Measurements from ENCODE around the gene CDK19. TPM values are rescaled to one million over a fixed set of nuclear protein-coding genes. Genes with fewer than 3 reads are reported as not detected.

The CDK19 gene
- total RNA-seq, 1 experiment from 2014 or later: 11.7 TPM

DNA sequence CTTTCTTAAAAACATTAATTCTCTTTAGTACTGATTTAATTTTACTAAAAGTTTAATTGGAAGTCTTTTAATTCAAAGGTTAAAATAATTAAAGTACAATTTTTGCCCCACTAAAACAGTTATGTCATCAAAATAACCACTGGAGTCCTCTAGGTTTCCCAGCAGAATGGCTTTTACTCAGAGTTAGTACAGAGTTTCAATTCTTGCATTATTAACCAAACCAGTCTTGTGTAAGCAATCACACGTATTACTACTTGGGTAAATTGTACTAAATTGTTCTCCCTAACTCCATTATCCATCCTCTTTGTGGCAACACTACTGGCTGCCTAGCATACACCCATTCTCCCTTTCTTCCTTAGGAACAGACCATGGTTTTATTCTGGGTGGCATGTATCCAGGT, 36.9 kb downstream of the CDK19 start (continued):
- TF ChIP-seq E2F1 (CRISPR knock-in tag; IDR thresholded peaks at IDR 0.05) (no peak), NR2C2 (CRISPR knock-in tag; IDR thresholded peaks at IDR 0.05) (no peak), PREB (CRISPR knock-in tag; IDR thresholded peaks at IDR 0.05; ENCODE audit: borderline replicate concordance) (no peak), RELA (CRISPR knock-in tag; IDR thresholded peaks at IDR 0.05; ENCODE audit: borderline replicate concordance) (no peak), ZNF263 (CRISPR knock-in tag; IDR thresholded peaks at IDR 0.05; ENCODE audit: low read depth) (no peak)
- TF ChIP-seq, protein P1, sequence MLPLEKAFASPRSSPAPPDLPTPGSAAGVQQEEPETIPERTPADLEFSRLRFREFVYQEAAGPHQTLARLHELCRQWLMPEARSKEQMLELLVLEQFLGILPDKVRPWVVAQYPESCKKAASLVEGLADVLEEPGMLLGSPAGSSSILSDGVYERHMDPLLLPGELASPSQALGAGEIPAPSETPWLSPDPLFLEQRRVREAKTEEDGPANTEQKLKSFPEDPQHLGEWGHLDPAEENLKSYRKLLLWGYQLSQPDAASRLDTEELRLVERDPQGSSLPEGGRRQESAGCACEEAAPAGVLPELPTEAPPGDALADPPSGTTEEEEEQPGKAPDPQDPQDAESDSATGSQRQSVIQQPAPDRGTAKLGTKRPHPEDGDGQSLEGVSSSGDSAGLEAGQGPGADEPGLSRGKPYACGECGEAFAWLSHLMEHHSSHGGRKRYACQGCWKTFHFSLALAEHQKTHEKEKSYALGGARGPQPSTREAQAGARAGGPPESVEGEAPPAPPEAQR (CRISPR knock-in tag; IDR thresholded peaks at IDR 0.05): no peak

GRCh38 chr6:110777636-110778035, 37.6 kb downstream of the CDK19 start:
- Mint-ChIP-seq H3K27ac (no peak overlapping the region), H3K9me3 (peaks cover under 1% of the 10 kb centered on the region; the same call in 1 of the 2 replicates), H3K27me3 (ENCODE audit: low read depth) (no peaks in the 10 kb centered on the region), H3K4me1 (no peaks in the 10 kb centered on the region), H3K4me3 (no peak overlapping the region), H3K36me3 (peaks cover 2% of the 10 kb centered on the region)
- POLR2A ChIA-PET: no interaction called here
- CTCF ChIA-PET: no interaction called here
- no peak for DNase-seq (ENCODE audit: low spot score)
- TF ChIP-seq, protein P2, sequence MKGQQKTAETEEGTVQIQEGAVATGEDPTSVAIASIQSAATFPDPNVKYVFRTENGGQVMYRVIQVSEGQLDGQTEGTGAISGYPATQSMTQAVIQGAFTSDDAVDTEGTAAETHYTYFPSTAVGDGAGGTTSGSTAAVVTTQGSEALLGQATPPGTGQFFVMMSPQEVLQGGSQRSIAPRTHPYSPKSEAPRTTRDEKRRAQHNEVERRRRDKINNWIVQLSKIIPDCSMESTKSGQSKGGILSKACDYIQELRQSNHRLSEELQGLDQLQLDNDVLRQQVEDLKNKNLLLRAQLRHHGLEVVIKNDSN (CRISPR knock-in tag; IDR thresholded peaks at IDR 0.05): no peak
- TF ChIP-seq, protein P3, sequence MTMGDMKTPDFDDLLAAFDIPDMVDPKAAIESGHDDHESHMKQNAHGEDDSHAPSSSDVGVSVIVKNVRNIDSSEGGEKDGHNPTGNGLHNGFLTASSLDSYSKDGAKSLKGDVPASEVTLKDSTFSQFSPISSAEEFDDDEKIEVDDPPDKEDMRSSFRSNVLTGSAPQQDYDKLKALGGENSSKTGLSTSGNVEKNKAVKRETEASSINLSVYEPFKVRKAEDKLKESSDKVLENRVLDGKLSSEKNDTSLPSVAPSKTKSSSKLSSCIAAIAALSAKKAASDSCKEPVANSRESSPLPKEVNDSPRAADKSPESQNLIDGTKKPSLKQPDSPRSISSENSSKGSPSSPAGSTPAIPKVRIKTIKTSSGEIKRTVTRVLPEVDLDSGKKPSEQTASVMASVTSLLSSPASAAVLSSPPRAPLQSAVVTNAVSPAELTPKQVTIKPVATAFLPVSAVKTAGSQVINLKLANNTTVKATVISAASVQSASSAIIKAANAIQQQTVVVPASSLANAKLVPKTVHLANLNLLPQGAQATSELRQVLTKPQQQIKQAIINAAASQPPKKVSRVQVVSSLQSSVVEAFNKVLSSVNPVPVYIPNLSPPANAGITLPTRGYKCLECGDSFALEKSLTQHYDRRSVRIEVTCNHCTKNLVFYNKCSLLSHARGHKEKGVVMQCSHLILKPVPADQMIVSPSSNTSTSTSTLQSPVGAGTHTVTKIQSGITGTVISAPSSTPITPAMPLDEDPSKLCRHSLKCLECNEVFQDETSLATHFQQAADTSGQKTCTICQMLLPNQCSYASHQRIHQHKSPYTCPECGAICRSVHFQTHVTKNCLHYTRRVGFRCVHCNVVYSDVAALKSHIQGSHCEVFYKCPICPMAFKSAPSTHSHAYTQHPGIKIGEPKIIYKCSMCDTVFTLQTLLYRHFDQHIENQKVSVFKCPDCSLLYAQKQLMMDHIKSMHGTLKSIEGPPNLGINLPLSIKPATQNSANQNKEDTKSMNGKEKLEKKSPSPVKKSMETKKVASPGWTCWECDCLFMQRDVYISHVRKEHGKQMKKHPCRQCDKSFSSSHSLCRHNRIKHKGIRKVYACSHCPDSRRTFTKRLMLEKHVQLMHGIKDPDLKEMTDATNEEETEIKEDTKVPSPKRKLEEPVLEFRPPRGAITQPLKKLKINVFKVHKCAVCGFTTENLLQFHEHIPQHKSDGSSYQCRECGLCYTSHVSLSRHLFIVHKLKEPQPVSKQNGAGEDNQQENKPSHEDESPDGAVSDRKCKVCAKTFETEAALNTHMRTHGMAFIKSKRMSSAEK (CRISPR knock-in tag; IDR thresholded peaks at IDR 0.05; ENCODE audit: borderline replicate concordance): no peak
- TF ChIP-seq ZNF671 (CRISPR knock-in tag; IDR thresholded peaks at IDR 0.05) (no peak), ATF3 (CRISPR knock-in tag; conservative IDR thresholded peaks at IDR 0.05) (no peak), HMGA2 (CRISPR knock-in tag; IDR thresholded peaks at IDR 0.05) (no peak), CREB1 (CRISPR knock-in tag; IDR thresholded peaks at IDR 0.05) (no peak), AFF4 (CRISPR knock-in tag; IDR thresholded peaks at IDR 0.05; ENCODE audit: borderline replicate concordance) (no peak), ZNF416 (CRISPR knock-in tag; IDR thresholded peaks at IDR 0.05) (no peak), ZNF232 (CRISPR knock-in tag; IDR thresholded peaks at IDR 0.05) (no peak), TEAD4 (CRISPR knock-in tag; IDR thresholded peaks at IDR 0.05) (no peak)
- TF ChIP-seq, protein P4, sequence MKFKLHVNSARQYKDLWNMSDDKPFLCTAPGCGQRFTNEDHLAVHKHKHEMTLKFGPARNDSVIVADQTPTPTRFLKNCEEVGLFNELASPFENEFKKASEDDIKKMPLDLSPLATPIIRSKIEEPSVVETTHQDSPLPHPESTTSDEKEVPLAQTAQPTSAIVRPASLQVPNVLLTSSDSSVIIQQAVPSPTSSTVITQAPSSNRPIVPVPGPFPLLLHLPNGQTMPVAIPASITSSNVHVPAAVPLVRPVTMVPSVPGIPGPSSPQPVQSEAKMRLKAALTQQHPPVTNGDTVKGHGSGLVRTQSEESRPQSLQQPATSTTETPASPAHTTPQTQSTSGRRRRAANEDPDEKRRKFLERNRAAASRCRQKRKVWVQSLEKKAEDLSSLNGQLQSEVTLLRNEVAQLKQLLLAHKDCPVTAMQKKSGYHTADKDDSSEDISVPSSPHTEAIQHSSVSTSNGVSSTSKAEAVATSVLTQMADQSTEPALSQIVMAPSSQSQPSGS (CRISPR knock-in tag; IDR thresholded peaks at IDR 0.05; ENCODE audit: borderline replicate concordance, low read depth): no peak
- ATAC-seq: no peak

Measured in WTC11 (cell line).